ENCODE results near the gene ZNF302. TPM values are rescaled to one million over a fixed set of nuclear protein-coding genes. Genes with fewer than 3 reads are reported as not detected.

ZNF302 gene
- polyA plus RNA-seq (2012; ENCODE audit: missing spikeins) = 15.6 TPM

DNA sequence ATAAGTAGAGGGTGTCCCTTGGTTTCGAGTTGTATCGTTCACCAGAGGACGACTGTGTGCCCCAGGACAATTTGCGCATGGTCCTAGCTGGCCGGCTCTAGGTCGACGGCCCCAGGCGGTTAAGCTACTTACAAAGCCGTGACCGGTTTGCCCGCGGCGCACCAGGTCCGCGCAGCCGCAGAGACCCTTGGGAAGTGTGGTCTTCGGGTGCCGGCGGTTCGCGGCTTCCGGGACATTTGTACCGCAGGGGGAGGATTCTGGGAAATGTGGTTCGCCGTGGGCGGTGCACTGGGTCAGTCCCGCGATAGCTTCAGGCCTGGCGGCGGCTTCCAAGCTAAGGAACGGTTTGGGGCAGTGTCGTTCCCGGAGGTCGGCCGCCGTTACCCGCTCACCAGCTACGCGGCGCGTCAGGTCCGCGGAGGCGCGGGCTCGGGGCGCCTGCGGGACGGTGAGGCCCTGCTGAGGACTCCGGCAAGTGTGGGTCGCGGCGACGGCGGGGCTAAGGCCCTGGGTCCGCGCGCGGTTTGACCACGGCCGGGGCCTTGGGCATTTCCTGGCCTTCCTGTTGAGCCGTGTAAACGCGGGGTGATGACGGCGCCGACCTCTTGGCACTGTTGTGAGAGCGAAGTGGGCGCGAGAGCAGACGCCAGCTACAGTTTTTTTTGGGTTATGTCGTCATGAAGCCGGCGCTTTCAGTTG is at the start of gene ZNF302:
Gene ZNF302, plus strand, starts transcription at position 293 of the 699 bp plus-strand sequence. CDS start 1,127 bp downstream, outside the sequence.
- DNase-seq (ENCODE audit: insufficient read length) (peak; percentile 80), FAIRE-seq (peak; percentile 96)
- peak; percentile 93 for TF ChIP-seq POLR2A (IDR thresholded peaks at IDR 0.05; ENCODE audit: low read depth, low read length)
- peak; percentile 80 for TF ChIP-seq POLR2AphosphoS5 (IDR thresholded peaks at IDR 0.05; ENCODE audit: low read depth, low read length)
- TF ChIP-seq TAF1 (IDR thresholded peaks at IDR 0.05; ENCODE audit: borderline replicate concordance, low read depth, low read length) = peak; percentile 59

DNA sequence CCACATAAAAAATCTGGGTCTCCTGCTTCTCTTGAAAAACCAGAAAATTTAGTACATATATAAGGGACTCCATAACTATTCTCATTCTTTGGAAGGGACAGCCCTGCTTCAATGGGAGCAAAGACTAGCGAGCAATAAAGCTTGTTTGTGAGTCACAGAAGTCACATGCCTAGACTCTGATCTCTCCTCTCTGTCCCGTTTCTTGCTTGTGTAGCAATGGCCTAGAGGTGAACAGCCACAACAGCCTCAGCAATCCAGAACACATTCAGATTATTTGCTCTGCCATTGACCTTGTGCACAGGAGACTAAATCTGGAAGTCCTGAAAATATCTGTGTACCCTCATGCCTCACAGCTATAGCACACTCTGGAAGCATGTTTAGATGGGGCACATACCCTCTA is 43.7 kb upstream of the ZNF302 start:
- DNase-seq (ENCODE audit: insufficient read length) (no peak), FAIRE-seq (no peak)
- no peak for TF ChIP-seq POLR2A (IDR thresholded peaks at IDR 0.05; ENCODE audit: low read depth, low read length)
- TF ChIP-seq TAF1 (IDR thresholded peaks at IDR 0.05; ENCODE audit: borderline replicate concordance, low read depth, low read length) = no peak
- no peak for TF ChIP-seq POLR2AphosphoS5 (IDR thresholded peaks at IDR 0.05; ENCODE audit: low read depth, low read length)

DNA sequence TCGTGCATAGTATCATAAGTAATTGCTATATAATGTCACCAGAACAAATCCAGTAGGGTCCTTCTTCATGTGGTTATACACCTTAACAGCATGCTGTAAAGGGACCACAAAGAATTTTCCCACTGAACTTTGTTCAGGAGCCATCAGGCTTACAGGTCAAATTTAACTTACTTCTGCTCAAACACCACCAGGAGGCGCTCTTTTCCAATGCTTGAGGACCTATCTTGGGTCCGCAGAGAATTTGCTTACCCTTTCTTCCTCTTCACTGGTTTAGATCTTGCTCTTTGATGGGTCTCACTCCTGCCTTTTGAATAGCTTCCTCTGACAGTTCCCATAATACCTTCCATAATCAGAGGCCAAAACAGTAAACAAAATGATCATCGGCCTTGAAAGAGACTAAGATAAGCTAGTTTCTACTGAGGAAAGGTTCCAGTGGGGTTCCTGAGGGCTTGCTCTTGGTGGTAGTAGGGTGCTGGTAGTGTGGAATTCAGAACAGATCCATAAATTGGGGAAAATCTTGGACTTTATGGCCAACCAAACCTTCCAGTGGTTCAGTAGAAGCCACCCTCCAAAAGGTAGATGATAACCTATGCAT is 37.9 kb upstream of the ZNF302 start:
- DNase-seq (ENCODE audit: insufficient read length) = no peak
- FAIRE-seq = peak; percentile 57
- TF ChIP-seq TAF1 (IDR thresholded peaks at IDR 0.05; ENCODE audit: borderline replicate concordance, low read depth, low read length) (no peak), POLR2A (IDR thresholded peaks at IDR 0.05; ENCODE audit: low read depth, low read length) (no peak), POLR2AphosphoS5 (IDR thresholded peaks at IDR 0.05; ENCODE audit: low read depth, low read length) (no peak)

DNA sequence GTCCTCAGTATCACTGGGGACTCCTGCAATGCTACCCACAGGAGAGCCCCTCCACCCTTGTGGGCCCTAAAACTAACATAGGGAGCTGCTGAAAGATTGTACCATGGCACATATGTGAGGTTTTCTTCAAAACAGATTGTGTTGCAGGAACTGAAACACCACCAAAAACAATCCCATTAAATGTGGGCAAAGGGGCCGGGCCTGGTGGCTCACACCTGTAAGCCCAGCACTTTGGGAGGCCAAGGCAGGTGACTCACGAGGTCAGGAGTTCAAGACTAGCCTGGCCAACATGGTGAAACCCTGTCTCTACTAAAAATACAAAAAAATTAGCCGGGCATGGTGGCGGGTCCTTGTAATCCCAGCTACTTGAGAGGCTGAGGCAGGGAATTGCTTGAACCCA is 35.2 kb upstream of the ZNF302 start:
- DNase-seq (ENCODE audit: insufficient read length) (no peak), FAIRE-seq (no peak)
- TF ChIP-seq POLR2AphosphoS5 (IDR thresholded peaks at IDR 0.05; ENCODE audit: low read depth, low read length) (no peak), TAF1 (IDR thresholded peaks at IDR 0.05; ENCODE audit: borderline replicate concordance, low read depth, low read length) (no peak), POLR2A (IDR thresholded peaks at IDR 0.05; ENCODE audit: low read depth, low read length) (no peak)

DNA sequence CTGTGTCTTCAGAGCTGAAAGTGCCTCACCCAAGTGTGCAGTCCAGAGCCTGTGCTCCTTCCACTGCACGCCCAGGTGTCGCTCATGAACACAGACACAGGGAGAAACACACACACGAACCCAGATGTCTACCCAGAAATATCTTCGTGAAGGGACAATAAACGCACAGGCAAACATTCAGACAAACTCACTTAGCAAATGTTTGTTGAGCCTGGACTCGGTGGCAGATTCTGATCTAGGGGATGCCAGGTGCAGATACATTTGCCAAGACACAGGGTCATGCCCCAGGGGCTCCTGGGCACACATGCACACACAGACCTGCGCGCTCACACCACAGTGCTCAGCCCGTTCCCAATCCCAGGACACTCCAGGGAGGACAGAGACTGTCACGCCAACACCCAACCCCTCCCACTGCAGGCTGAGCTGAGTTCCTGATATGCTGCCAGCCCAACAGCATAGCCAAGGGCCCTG is 32.5 kb upstream of the ZNF302 start:
- FAIRE-seq = no peak
- TF ChIP-seq POLR2AphosphoS5 (IDR thresholded peaks at IDR 0.05; ENCODE audit: low read depth, low read length) (no peak), POLR2A (IDR thresholded peaks at IDR 0.05; ENCODE audit: low read depth, low read length) (no peak), TAF1 (IDR thresholded peaks at IDR 0.05; ENCODE audit: borderline replicate concordance, low read depth, low read length) (no peak)
- DNase-seq (ENCODE audit: insufficient read length) = no peak

DNA sequence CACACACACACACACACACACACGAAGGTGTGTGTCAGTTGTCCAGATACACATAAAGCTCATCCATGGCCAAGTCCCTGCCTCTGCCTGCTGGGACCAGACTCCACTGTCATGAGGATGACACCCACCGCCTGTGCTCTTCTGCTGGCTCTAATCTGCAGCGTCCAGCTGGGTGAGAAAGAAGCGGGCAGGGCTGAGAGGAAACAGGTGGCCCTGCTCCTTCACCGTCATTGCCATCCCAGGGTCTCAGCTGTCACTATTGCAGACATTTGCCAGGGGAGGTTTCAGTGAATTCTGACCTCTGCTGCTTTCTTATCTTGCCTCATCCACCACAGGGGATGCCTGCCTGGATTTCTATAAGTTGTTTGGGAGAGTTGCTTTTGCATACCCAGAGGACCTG is 31.9 kb upstream of the ZNF302 start:
- DNase-seq (ENCODE audit: insufficient read length) = no peak
- no peak for TF ChIP-seq TAF1 (IDR thresholded peaks at IDR 0.05; ENCODE audit: borderline replicate concordance, low read depth, low read length)
- TF ChIP-seq POLR2AphosphoS5 (IDR thresholded peaks at IDR 0.05; ENCODE audit: low read depth, low read length) = no peak
- no peak for TF ChIP-seq POLR2A (IDR thresholded peaks at IDR 0.05; ENCODE audit: low read depth, low read length)
- FAIRE-seq = no peak

DNA sequence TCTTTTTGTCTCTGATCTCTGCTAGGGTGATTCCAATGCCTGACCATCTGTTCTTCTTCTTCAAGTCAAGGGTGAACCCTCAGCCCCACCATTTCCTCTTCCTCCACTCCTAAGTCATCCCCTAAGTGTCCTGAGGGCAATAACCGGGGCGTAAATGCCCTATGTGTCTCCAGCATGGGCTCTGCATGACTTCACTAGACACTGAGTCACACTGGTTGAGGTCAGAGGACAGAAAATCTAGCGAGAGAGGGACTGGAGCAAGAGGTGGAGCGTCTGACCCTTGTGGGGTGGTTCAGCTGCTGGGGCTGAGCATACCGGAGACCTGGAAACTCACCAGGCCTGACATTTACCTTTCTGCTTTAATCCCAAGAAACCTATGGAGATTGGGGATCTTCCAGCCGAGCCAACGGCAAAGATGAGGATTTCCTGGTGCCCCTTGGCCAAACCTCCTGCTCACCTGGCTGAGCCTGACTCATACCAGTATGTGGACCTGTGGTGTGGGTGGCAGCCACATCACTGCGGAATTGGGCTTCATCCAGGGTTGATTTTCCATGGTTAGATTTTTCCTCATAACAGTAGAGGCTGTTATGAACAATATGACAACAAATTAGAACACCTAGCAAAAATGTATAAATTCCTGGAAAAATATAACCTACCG is 27.5 kb upstream of the ZNF302 start:
- TF ChIP-seq POLR2AphosphoS5 (IDR thresholded peaks at IDR 0.05; ENCODE audit: low read depth, low read length) (no peak), TAF1 (IDR thresholded peaks at IDR 0.05; ENCODE audit: borderline replicate concordance, low read depth, low read length) (no peak), POLR2A (IDR thresholded peaks at IDR 0.05; ENCODE audit: low read depth, low read length) (no peak)
- FAIRE-seq = no peak
- DNase-seq (ENCODE audit: insufficient read length) = no peak

DNA sequence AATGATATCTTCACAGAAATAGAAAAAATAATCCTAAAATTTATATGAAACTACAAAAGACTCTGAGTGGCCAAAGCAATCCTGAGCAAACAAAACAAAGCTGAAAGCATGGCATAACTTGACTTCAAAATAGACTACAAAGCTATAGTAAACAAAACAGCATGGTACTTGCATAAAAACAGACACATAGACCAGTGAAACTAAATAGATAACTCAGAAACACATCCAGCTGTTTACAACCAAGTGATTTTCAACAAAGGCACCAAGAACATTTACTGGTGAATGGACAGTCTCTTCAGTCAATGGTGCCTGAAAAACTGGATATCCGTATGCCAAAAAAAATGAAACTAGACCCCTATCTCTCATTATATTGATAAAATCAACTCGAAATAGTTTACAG is 25.7 kb upstream of the ZNF302 start:
- FAIRE-seq (no peak), DNase-seq (ENCODE audit: insufficient read length) (no peak)
- no peak for TF ChIP-seq POLR2AphosphoS5 (IDR thresholded peaks at IDR 0.05; ENCODE audit: low read depth, low read length)
- TF ChIP-seq TAF1 (IDR thresholded peaks at IDR 0.05; ENCODE audit: borderline replicate concordance, low read depth, low read length) = no peak
- TF ChIP-seq POLR2A (IDR thresholded peaks at IDR 0.05; ENCODE audit: low read depth, low read length) = no peak

DNA sequence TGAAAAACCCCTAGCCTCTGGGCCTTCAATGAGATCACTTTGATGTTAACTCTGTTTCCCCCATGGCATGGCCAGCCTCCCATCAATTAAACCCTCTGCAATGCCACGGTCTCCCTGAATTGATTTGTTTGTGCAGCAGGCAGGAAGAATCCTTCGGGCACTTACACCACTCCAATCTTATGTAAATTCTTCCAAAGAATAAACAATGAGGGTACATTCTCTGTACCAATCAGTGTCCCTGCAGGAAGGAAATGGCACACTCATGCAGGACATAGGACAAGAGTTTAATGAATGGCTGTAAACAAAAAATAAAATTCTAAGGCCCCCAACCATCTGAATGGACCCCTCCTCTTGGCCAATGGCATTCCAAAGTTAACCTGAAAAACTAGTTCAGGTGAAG is 22.7 kb upstream of the ZNF302 start:
- TF ChIP-seq POLR2A (IDR thresholded peaks at IDR 0.05; ENCODE audit: low read depth, low read length) (no peak), POLR2AphosphoS5 (IDR thresholded peaks at IDR 0.05; ENCODE audit: low read depth, low read length) (no peak), TAF1 (IDR thresholded peaks at IDR 0.05; ENCODE audit: borderline replicate concordance, low read depth, low read length) (no peak)
- no peak for DNase-seq (ENCODE audit: insufficient read length)
- no peak for FAIRE-seq

DNA sequence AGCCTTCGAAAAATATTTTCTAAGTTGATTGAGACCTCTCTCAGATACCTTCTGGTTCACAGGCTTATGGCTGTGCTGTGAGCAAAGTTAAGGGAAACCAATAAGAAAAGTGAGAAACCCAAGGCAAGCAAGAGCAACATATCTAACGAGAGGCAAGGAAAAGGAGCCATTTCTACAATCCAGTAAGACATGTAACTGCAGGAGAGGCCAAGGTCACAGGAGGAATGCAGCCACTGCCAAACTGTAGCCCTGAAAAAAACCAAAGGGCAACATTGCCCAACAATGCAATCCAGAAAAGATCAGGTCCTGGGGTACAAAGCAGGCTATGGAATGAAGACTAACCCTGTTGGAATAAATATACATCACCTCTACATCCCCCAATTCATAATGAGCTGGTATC is 21.8 kb upstream of the ZNF302 start:
- TF ChIP-seq TAF1 (IDR thresholded peaks at IDR 0.05; ENCODE audit: borderline replicate concordance, low read depth, low read length) (no peak), POLR2A (IDR thresholded peaks at IDR 0.05; ENCODE audit: low read depth, low read length) (no peak), POLR2AphosphoS5 (IDR thresholded peaks at IDR 0.05; ENCODE audit: low read depth, low read length) (no peak)
- FAIRE-seq (no peak), DNase-seq (ENCODE audit: insufficient read length) (no peak)

DNA sequence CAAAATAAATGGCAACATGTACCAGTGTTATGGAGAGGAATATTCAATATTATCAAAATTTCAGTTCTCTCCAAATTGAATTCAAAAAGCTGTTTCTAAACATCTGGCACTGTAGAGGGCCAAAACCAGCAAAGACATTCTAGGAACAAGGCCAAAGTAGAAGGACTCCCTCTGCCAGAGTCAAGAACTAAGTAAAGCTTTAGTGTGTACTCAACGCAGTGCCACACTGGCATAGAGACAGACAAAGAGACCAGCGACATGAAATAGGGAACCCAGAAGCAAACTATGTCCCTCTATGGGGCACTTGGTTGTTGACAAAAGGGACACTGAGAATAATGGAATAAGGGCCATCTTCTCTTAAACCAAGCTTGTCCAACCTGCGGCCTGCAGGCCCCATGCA is 16.1 kb upstream of the ZNF302 start:
- FAIRE-seq = no peak
- no peak for DNase-seq (ENCODE audit: insufficient read length)
- no peak for TF ChIP-seq POLR2A (IDR thresholded peaks at IDR 0.05; ENCODE audit: low read depth, low read length)
- no peak for TF ChIP-seq TAF1 (IDR thresholded peaks at IDR 0.05; ENCODE audit: borderline replicate concordance, low read depth, low read length)
- no peak for TF ChIP-seq POLR2AphosphoS5 (IDR thresholded peaks at IDR 0.05; ENCODE audit: low read depth, low read length)
